ENCODE measurements around the gene UBE2B. TPM values are rescaled to one million over a fixed set of nuclear protein-coding genes. Genes with fewer than 3 reads are reported as not detected.
A peak's percentile ranks its signal among the peaks of the same experiment; 100 is the strongest.

The UBE2B gene
- total and polyA plus RNA-seq, 10 of the 15 experiments (the other 5 are each of a cell fraction or from before 2014, with no cell fraction given): 10.8 to 179 (median 61.3) TPM

DNA sequence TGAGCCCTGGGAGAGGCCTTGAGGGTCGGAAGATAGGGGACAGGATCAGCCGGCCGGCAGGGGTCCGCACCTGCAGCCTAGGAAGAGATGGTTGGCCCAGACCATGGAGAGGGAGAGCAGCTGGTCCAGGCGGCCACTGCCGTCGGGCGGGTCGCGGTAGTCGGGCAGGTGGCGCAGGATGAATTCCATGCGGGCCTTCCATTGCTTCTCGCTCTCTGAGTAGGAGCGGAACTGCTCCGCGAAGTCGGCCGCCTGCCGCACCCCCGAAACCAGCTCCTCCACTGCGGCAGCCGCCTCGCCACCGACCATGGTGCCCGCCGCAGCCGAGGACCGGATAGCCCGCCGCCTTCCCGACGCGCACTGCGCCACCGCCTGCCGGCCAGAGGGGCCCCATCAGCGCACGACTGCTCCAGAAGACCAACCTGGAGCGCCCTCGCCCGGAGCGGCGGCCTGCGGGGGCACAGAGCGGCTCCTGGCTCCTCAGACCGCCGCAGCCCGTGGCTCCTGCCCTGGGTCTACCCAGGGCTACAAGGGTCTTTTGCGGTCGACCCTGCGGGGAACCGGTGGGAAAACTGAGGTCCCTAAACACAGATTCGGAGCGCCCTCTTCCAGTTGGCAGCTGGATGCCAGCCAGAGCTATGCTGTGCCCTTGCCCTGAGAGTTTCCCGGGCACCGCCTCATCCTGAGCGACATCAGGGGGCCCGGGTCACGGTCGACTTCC lies 40.3 kb downstream of the UBE2B start, which contains the start of gene CDKN2AIPNL (continued):
- TF ChIP-seq, protein P1, sequence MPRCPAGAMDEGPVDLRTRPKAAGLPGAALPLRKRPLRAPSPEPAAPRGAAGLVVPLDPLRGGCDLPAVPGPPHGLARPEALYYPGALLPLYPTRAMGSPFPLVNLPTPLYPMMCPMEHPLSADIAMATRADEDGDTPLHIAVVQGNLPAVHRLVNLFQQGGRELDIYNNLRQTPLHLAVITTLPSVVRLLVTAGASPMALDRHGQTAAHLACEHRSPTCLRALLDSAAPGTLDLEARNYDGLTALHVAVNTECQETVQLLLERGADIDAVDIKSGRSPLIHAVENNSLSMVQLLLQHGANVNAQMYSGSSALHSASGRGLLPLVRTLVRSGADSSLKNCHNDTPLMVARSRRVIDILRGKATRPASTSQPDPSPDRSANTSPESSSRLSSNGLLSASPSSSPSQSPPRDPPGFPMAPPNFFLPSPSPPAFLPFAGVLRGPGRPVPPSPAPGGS (IDR thresholded peaks at IDR 0.05; ENCODE audit: borderline replicate concordance, insufficient read depth, low read depth, low read length, poor library complexity, severe bottlenecking): no peak
- TF ChIP-seq STAT1 (conservative IDR thresholded peaks at IDR 0.05) (0 out of 2 replicates have a peak, but pooled peaks have one; percentile 86), PML (IDR thresholded peaks at IDR 0.05; ENCODE audit: low read length) (no peak), ZNF217 (IDR thresholded peaks at IDR 0.05) (no peak), TAF1 (IDR thresholded peaks at IDR 0.05; ENCODE audit: borderline replicate concordance, low read depth, low read length) (peak; percentile 96), YBX1 (IDR thresholded peaks at IDR 0.05) (no peak), FOXM1 (IDR thresholded peaks at IDR 0.05; ENCODE audit: low read depth, low read length) (no peak), BACH1 (IDR thresholded peaks at IDR 0.05; ENCODE audit: borderline replicate concordance) (peak; percentile 73; the same call in 1 of the 2 replicates), TCF12 (IDR thresholded peaks at IDR 0.05; ENCODE audit: low read depth, low read length) (peak; percentile 32; the same call in 1 of the 2 replicates), KLF5 (IDR thresholded peaks at IDR 0.05; ENCODE audit: partially characterized antibody) (peak; percentile 71), TARDBP (IDR thresholded peaks at IDR 0.05; ENCODE audit: borderline replicate concordance) (peak; percentile 64; the same call in 1 of the 2 replicates), CBX3 (IDR thresholded peaks at IDR 0.05; ENCODE audit: borderline replicate concordance, low read depth) (no peak), RBBP5 (conservative IDR thresholded peaks at IDR 0.05) (no peak), JUNB (IDR thresholded peaks at IDR 0.05) (no peak)
- TF ChIP-seq, protein P2, sequence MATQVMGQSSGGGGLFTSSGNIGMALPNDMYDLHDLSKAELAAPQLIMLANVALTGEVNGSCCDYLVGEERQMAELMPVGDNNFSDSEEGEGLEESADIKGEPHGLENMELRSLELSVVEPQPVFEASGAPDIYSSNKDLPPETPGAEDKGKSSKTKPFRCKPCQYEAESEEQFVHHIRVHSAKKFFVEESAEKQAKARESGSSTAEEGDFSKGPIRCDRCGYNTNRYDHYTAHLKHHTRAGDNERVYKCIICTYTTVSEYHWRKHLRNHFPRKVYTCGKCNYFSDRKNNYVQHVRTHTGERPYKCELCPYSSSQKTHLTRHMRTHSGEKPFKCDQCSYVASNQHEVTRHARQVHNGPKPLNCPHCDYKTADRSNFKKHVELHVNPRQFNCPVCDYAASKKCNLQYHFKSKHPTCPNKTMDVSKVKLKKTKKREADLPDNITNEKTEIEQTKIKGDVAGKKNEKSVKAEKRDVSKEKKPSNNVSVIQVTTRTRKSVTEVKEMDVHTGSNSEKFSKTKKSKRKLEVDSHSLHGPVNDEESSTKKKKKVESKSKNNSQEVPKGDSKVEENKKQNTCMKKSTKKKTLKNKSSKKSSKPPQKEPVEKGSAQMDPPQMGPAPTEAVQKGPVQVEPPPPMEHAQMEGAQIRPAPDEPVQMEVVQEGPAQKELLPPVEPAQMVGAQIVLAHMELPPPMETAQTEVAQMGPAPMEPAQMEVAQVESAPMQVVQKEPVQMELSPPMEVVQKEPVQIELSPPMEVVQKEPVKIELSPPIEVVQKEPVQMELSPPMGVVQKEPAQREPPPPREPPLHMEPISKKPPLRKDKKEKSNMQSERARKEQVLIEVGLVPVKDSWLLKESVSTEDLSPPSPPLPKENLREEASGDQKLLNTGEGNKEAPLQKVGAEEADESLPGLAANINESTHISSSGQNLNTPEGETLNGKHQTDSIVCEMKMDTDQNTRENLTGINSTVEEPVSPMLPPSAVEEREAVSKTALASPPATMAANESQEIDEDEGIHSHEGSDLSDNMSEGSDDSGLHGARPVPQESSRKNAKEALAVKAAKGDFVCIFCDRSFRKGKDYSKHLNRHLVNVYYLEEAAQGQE (IDR thresholded peaks at IDR 0.05; ENCODE audit: low read depth, low read length): 0 out of 2 replicates have a peak, but pooled peaks have one; percentile 46
- TF ChIP-seq, protein P3, sequence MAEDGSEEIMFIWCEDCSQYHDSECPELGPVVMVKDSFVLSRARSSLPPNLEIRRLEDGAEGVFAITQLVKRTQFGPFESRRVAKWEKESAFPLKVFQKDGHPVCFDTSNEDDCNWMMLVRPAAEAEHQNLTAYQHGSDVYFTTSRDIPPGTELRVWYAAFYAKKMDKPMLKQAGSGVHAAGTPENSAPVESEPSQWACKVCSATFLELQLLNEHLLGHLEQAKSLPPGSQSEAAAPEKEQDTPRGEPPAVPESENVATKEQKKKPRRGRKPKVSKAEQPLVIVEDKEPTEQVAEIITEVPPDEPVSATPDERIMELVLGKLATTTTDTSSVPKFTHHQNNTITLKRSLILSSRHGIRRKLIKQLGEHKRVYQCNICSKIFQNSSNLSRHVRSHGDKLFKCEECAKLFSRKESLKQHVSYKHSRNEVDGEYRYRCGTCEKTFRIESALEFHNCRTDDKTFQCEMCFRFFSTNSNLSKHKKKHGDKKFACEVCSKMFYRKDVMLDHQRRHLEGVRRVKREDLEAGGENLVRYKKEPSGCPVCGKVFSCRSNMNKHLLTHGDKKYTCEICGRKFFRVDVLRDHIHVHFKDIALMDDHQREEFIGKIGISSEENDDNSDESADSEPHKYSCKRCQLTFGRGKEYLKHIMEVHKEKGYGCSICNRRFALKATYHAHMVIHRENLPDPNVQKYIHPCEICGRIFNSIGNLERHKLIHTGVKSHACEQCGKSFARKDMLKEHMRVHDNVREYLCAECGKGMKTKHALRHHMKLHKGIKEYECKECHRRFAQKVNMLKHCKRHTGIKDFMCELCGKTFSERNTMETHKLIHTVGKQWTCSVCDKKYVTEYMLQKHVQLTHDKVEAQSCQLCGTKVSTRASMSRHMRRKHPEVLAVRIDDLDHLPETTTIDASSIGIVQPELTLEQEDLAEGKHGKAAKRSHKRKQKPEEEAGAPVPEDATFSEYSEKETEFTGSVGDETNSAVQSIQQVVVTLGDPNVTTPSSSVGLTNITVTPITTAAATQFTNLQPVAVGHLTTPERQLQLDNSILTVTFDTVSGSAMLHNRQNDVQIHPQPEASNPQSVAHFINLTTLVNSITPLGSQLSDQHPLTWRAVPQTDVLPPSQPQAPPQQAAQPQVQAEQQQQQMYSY (CRISPR knock-in tag; IDR thresholded peaks at IDR 0.05): no peak
- TF ChIP-seq, protein P4, sequence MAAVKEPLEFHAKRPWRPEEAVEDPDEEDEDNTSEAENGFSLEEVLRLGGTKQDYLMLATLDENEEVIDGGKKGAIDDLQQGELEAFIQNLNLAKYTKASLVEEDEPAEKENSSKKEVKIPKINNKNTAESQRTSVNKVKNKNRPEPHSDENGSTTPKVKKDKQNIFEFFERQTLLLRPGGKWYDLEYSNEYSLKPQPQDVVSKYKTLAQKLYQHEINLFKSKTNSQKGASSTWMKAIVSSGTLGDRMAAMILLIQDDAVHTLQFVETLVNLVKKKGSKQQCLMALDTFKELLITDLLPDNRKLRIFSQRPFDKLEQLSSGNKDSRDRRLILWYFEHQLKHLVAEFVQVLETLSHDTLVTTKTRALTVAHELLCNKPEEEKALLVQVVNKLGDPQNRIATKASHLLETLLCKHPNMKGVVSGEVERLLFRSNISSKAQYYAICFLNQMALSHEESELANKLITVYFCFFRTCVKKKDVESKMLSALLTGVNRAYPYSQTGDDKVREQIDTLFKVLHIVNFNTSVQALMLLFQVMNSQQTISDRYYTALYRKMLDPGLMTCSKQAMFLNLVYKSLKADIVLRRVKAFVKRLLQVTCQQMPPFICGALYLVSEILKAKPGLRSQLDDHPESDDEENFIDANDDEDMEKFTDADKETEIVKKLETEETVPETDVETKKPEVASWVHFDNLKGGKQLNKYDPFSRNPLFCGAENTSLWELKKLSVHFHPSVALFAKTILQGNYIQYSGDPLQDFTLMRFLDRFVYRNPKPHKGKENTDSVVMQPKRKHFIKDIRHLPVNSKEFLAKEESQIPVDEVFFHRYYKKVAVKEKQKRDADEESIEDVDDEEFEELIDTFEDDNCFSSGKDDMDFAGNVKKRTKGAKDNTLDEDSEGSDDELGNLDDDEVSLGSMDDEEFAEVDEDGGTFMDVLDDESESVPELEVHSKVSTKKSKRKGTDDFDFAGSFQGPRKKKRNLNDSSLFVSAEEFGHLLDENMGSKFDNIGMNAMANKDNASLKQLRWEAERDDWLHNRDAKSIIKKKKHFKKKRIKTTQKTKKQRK (IDR thresholded peaks at IDR 0.05; ENCODE audit: low read depth, low read length): no peak

Data from GM12878 (cell line).